HepG2 (cell line): ENCODE results near the gene AGER. TPM values are rescaled to one million over a fixed set of nuclear protein-coding genes. Genes with fewer than 3 reads are reported as not detected.

Source experiments
- EP300 ChIP-seq, 3 experiments: sonication (generic) in 1 of 3; formaldehyde crosslinking in 1 of 3; IDR thresholded peaks; 2 replicates each; pipeline versions ENCODE4 v1.5.1 to v1.6.1; 2011 to 2020; ENCODE audit warnings: low read depth in 2 of 3, low read length in 2 of 3, borderline replicate concordance in 1 of 3, improper control_type of control experiment in 1 of 3, mild to moderate bottlenecking in 1 of 3, missing genetic modification reagents in 1 of 3, moderate library complexity in 1 of 3
- IRF2 ChIP-seq: IDR thresholded peaks from 2 replicates; pipeline ENCODE4 v1.6.1; 2018; ENCODE audit warnings: missing genetic modification reagents, missing compliant biosample characterization
- MAF1 ChIP-seq: sonication (generic); formaldehyde crosslinking; IDR thresholded peaks from 2 replicates; pipeline ENCODE4 v1.5.0; 2020; ENCODE audit warnings: missing genetic modification reagents, borderline replicate concordance
- PAF1 ChIP-seq: IDR thresholded peaks from 2 replicates; pipeline ENCODE4 v1.6.1; 2016; ENCODE audit warnings: missing genetic modification reagents, missing compliant biosample characterization
- PITX1 ChIP-seq: sonication (generic); formaldehyde crosslinking; IDR thresholded peaks from 2 replicates; pipeline ENCODE4 v1.5.1; 2020; ENCODE audit warnings: mild to moderate bottlenecking, missing genetic modification reagents
- SETDB1 ChIP-seq: sonication (generic); formaldehyde crosslinking; IDR thresholded peaks from 2 replicates; pipeline ENCODE4 v1.5.1; 2020; ENCODE audit warnings: missing genetic modification reagents, mild to moderate bottlenecking, borderline replicate concordance
- SMC3 ChIP-seq: IDR thresholded peaks from 2 replicates; pipeline ENCODE4 v1.6.1; 2011; ENCODE audit warnings: low read length, improper control_type of control experiment
- SNAI1 ChIP-seq: sonication (generic); formaldehyde crosslinking; IDR thresholded peaks from 2 replicates; pipeline ENCODE4 v1.5.0; 2020; ENCODE audit warnings: mild to moderate bottlenecking, missing genetic modification reagents, borderline replicate concordance
- SYNCRIP ChIP-seq: fragments of 200-400 bp; formaldehyde crosslinking; IDR thresholded peaks from 2 replicates; pipeline ENCODE4 v1.6.1; 2018; ENCODE audit warnings: mild to moderate bottlenecking, low read depth, low read length; ENCODE audit not compliant: insufficient read depth
- THYN1 ChIP-seq: sonication (generic); formaldehyde crosslinking; IDR thresholded peaks from 2 replicates; pipeline ENCODE4 v1.8.1; 2023; ENCODE audit warnings: low read depth, mild to moderate bottlenecking, moderate library complexity, missing genetic modification reagents, borderline replicate concordance
- ZNF160 ChIP-seq: sonication (generic); formaldehyde crosslinking; IDR thresholded peaks from 2 replicates; pipeline ENCODE4 v1.8.0; 2022; ENCODE audit warnings: mild to moderate bottlenecking, inconsistent platforms, missing genetic modification reagents
- ZNF263 ChIP-seq: sonication (generic); formaldehyde crosslinking; IDR thresholded peaks from 2 replicates; pipeline ENCODE4 v1.4.0; 2020; ENCODE audit warnings: missing genetic modification reagents
- ZNF552 ChIP-seq: sonication (generic); formaldehyde crosslinking; IDR thresholded peaks from 2 replicates; pipeline ENCODE4 v1.9.0; 2022; ENCODE audit warnings: missing genetic modification reagents, mild to moderate bottlenecking, borderline replicate concordance
- ZNF713 ChIP-seq: sonication (generic); formaldehyde crosslinking; IDR thresholded peaks from 2 replicates; pipeline ENCODE4 v1.4.0; 2020; ENCODE audit warnings: mild to moderate bottlenecking, missing genetic modification reagents
- polyA plus RNA-seq, 8 experiments: library from polyadenylated mRNA; depleted of rRNA in 3 of 8; stranded (reverse) in 7 of 8; unstranded in 1 of 8; fragments of >200 nt; fragmentation: Illumina TruSeq in 4 of 8; extraction: Trizol in 4 of 8; gene quantifications; 2 replicates each; pipeline versions ENCODE4 v1.2.1 to v1.2.3, GENCODE V29; 2011 to 2016; ENCODE audit warnings: low read depth in 4 of 8, missing spikeins in 1 of 8, mixed read lengths in 1 of 8; ENCODE audit not compliant: insufficient read depth in 1 of 8
- total RNA-seq, 5 experiments: library from RNA; depleted of rRNA; stranded (reverse); fragments of >200 nt; fragmentation: Illumina TruSeq; extraction: Trizol; gene quantifications; 2 replicates each; pipeline ENCODE4 v1.2.3, GENCODE V29; 2016; ENCODE audit warnings: low read depth in 1 of 5
- TF ChIP-seq, protein P1 (sequence below), 2 experiments: fragments of 450-650 bp in 1 of 2; sonication (generic) in 1 of 2; formaldehyde crosslinking in 1 of 2; IDR thresholded peaks; 2 replicates each; pipeline versions ENCODE4 v1.6.1 to v1.8.0; 2016 to 2022; ENCODE audit warnings: antibody characterized with exemption in 1 of 2, mild to moderate bottlenecking in 1 of 2, missing genetic modification reagents in 1 of 2
- TF ChIP-seq, protein P2 (sequence below): sonication (generic); formaldehyde crosslinking; IDR thresholded peaks from 2 replicates; pipeline ENCODE4 v1.4.0; 2020; ENCODE audit warnings: mild to moderate bottlenecking, missing genetic modification reagents
- TF ChIP-seq, protein P3 (sequence below): sonication (generic); formaldehyde crosslinking; IDR thresholded peaks from 2 replicates; pipeline ENCODE4 v1.5.0; 2020; ENCODE audit warnings: mild to moderate bottlenecking, missing genetic modification reagents, borderline replicate concordance

The AGER gene
- total and polyA plus RNA-seq, 2 of the 13 experiments (the other 11 are each of a cell fraction or from before 2014, with no cell fraction given): 1.9 to 5.1 TPM

DNA sequence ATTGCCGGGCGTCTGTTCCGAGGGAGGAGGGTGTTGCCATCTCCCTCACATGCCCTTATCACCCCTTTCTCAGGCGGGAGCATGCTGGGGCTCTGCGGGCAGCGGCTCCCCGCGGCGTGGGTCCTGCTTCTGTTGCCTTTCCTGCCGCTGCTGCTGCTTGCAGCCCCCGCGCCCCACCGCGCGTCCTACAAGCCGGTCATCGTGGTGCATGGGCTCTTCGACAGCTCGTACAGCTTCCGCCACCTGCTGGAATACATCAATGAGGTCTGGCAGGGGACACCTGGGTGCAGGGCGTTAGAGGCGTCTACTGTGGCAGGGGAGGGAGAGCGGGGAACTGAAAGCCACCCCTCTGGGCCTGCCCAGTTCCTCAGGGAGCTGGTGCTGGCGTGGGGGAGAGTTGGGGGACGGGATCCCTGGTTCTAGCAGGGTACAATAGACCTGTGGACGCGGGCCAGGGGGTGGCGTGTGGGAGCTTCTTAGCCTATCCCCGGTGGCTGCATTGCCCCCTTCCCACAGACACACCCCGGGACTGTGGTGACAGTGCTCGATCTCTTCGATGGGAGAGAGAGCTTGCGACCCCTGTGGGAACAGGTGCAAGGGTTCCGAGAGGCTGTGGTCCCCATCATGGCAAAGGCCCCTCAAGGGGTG lies 29.4 kb downstream of the AGER start (continued):
- TF ChIP-seq, protein P1, sequence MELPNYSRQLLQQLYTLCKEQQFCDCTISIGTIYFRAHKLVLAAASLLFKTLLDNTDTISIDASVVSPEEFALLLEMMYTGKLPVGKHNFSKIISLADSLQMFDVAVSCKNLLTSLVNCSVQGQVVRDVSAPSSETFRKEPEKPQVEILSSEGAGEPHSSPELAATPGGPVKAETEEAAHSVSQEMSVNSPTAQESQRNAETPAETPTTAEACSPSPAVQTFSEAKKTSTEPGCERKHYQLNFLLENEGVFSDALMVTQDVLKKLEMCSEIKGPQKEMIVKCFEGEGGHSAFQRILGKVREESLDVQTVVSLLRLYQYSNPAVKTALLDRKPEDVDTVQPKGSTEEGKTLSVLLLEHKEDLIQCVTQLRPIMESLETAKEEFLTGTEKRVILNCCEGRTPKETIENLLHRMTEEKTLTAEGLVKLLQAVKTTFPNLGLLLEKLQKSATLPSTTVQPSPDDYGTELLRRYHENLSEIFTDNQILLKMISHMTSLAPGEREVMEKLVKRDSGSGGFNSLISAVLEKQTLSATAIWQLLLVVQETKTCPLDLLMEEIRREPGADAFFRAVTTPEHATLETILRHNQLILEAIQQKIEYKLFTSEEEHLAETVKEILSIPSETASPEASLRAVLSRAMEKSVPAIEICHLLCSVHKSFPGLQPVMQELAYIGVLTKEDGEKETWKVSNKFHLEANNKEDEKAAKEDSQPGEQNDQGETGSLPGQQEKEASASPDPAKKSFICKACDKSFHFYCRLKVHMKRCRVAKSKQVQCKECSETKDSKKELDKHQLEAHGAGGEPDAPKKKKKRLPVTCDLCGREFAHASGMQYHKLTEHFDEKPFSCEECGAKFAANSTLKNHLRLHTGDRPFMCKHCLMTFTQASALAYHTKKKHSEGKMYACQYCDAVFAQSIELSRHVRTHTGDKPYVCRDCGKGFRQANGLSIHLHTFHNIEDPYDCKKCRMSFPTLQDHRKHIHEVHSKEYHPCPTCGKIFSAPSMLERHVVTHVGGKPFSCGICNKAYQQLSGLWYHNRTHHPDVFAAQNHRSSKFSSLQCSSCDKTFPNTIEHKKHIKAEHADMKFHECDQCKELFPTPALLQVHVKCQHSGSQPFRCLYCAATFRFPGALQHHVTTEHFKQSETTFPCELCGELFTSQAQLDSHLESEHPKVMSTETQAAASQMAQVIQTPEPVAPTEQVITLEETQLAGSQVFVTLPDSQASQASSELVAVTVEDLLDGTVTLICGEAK (IDR thresholded peaks at IDR 0.05): no peak
- TF ChIP-seq, protein P1 (CRISPR knock-in tag; IDR thresholded peaks at IDR 0.05): no peak
- TF ChIP-seq THYN1 (CRISPR knock-in tag): no peak
- TF ChIP-seq, protein P2, sequence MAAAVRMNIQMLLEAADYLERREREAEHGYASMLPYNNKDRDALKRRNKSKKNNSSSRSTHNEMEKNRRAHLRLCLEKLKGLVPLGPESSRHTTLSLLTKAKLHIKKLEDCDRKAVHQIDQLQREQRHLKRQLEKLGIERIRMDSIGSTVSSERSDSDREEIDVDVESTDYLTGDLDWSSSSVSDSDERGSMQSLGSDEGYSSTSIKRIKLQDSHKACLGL (CRISPR knock-in tag): peak; percentile 81; the same call in 1 of the 2 replicates
- 0 out of 2 replicates have a peak, but pooled peaks have one; percentile 24 for TF ChIP-seq MAF1 (CRISPR knock-in tag)
- no peak for TF ChIP-seq SYNCRIP
- TF ChIP-seq, protein P3, sequence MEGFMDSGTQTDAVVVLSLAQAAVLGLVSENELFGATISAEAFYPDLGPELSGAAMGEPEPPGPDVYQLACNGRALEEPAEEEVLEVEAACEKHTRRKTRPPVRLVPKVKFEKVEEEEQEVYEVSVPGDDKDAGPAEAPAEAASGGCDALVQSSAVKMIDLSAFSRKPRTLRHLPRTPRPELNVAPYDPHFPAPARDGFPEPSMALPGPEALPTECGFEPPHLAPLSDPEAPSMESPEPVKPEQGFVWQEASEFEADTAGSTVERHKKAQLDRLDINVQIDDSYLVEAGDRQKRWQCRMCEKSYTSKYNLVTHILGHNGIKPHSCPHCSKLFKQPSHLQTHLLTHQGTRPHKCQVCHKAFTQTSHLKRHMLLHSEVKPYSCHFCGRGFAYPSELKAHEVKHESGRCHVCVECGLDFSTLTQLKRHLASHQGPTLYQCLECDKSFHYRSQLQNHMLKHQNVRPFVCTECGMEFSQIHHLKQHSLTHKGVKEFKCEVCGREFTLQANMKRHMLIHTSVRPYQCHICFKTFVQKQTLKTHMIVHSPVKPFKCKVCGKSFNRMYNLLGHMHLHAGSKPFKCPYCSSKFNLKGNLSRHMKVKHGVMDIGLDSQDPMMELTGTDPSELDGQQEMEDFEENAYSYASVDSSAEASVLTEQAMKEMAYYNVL (CRISPR knock-in tag): 0 out of 2 replicates have a peak, but pooled peaks have one; percentile 5
- no peak for TF ChIP-seq SETDB1 (CRISPR knock-in tag)
- TF ChIP-seq IRF2 (CRISPR knock-in tag): peak; percentile 73
- no peak for TF ChIP-seq EP300 (IDR thresholded peaks at IDR 0.05; ENCODE audit: low read depth in 2 of 2, low read length in 2 of 2)
- TF ChIP-seq EP300 (CRISPR knock-in tag; IDR thresholded peaks at IDR 0.05; ENCODE audit: borderline replicate concordance): no peak
- peak; percentile 84 for TF ChIP-seq SMC3
- no peak; the same call in 1 of the 2 replicates for TF ChIP-seq PITX1 (CRISPR knock-in tag)
- TF ChIP-seq PAF1 (CRISPR knock-in tag): no peak
- no peak for TF ChIP-seq ZNF160 (CRISPR knock-in tag)
- no peak; the same call in 1 of the 2 replicates for TF ChIP-seq SNAI1 (CRISPR knock-in tag)
- no peak; the same call in 1 of the 2 replicates for TF ChIP-seq ZNF713 (CRISPR knock-in tag)
- no peak for TF ChIP-seq ZNF263
- peak; percentile 71 for TF ChIP-seq ZNF552 (CRISPR knock-in tag)
